ENCODE data around the gene DDX55. TPM values are rescaled to one million over a fixed set of nuclear protein-coding genes. Genes with fewer than 3 reads are reported as not detected.

The DDX55 gene
- total and polyA plus RNA-seq, 12 donors, result 9.8 to 34.7 (median 18.3) TPM

DNA sequence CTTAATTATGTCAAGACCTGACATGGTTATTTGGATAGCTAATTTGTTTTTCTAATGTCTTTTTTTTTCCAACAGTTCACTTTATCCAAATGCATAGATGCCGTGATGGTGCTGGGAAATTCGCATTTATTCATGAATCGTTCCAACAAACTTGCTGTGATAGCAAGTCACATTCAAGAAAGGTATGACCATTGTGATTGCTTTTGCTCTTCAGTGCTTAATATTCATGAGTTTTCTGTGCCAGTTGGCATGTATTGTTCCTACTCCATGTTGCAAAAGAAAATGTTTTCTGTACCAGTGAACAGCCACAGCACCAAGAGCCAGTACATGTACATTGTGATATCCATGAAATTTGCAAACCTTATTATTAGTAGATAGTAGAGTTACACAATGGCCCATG is 43.5 kb downstream of the DDX55 start:
- no peak for DNase-seq
- Histone ChIP-seq H3K27me3 (no peaks in the 10 kb centered on the region), H3K9me3 (replicated peaks in 1 of 3) (no peaks in the 10 kb centered on the region), H3K36me3 (replicated peaks in 1 of 2) (peaks cover 0 to 46% of the 10 kb centered on the region in 2 donors), H3K4me1 (replicated peaks in 1 of 2) (no peaks in the 10 kb centered on the region), H3K27ac (no peak overlapping the region), H3K4me3 (no peak overlapping the region)
- intact Hi-C loops (cut with DNase I), result no loop called here
- TF ChIP-seq, protein P1, sequence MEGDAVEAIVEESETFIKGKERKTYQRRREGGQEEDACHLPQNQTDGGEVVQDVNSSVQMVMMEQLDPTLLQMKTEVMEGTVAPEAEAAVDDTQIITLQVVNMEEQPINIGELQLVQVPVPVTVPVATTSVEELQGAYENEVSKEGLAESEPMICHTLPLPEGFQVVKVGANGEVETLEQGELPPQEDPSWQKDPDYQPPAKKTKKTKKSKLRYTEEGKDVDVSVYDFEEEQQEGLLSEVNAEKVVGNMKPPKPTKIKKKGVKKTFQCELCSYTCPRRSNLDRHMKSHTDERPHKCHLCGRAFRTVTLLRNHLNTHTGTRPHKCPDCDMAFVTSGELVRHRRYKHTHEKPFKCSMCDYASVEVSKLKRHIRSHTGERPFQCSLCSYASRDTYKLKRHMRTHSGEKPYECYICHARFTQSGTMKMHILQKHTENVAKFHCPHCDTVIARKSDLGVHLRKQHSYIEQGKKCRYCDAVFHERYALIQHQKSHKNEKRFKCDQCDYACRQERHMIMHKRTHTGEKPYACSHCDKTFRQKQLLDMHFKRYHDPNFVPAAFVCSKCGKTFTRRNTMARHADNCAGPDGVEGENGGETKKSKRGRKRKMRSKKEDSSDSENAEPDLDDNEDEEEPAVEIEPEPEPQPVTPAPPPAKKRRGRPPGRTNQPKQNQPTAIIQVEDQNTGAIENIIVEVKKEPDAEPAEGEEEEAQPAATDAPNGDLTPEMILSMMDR (IDR thresholded peaks at IDR 0.05), result no peak
- no peak for TF ChIP-seq POLR2A (IDR thresholded peaks at IDR 0.05)
- WGBS, 4 donors, result 89 to 95% (median 95%) methylated on average over 3 of the region's 3 CpGs

DNA sequence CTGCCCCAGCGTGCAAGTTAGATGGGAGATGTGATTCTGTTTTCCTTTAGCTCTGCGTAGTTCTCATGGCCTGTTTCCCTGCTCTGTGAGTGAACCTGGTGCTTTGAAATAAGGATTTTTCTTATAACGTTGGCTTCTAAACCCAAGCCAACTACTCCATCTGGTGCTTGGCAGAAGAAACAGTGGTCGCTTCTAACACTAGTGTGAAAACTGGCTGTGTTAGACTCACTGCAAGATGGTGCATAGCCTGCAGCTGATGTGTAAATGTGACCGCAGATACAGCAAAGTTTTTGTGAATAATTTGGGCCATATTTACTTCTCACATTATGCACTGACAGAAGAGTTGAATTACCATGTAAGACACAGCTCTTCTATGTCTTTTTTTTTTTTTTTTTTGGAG is 44.0 kb downstream of the DDX55 start:
- Histone ChIP-seq H3K27ac (no peak overlapping the region), H3K4me3 (no peak overlapping the region), H3K27me3 (no peaks in the 10 kb centered on the region), H3K36me3 (replicated peaks in 1 of 2) (peaks cover 0 to 49% of the 10 kb centered on the region in 2 donors), H3K4me1 (replicated peaks in 1 of 2) (no peaks in the 10 kb centered on the region), H3K9me3 (replicated peaks in 1 of 3) (no peaks in the 10 kb centered on the region)
- intact Hi-C loops (cut with DNase I), result no loop called here
- no peak for DNase-seq
- WGBS, 4 donors, result 79 to 93% (median 88%) methylated on average over 5 of the region's 5 CpGs
- no peak for TF ChIP-seq POLR2A (IDR thresholded peaks at IDR 0.05)
- TF ChIP-seq, protein P1 (IDR thresholded peaks at IDR 0.05), result no peak

DNA sequence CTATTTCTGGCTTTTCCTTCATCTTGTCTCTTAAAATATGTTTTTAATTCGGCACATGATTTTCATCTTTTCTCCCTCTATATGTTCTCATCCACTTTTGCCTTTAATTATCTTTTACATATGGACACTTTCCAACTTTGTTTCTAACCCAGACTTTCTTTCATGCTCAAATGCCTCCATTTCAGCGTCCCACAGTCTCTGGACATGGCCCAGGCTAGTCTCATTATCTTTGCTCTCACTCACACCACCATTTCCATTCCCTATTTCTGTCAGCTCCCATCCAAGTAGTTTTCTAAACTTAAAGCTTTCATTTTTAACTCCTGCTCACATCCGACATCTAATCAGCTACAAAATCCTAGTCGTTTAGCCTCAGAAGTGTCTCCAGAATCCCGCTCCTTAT is 46.5 kb downstream of the DDX55 start:
- TF ChIP-seq POLR2A (IDR thresholded peaks at IDR 0.05), result no peak
- TF ChIP-seq, protein P1 (IDR thresholded peaks at IDR 0.05), result no peak
- H3K36me3 ChIP-seq (replicated peaks in 1 of 2), result peaks cover 0 to 62% of the 10 kb centered on the region in 2 donors
- H3K27me3 ChIP-seq, result no peaks in the 10 kb centered on the region
- 90 to 95% (median 92%) methylated on average over 5 of the region's 5 CpGs for WGBS, 4 donors
- no peak overlapping the region for H3K27ac ChIP-seq
- no peak for DNase-seq
- H3K4me1 ChIP-seq (replicated peaks in 1 of 2), result no peaks in the 10 kb centered on the region
- intact Hi-C loops (cut with DNase I), result no loop called here
- H3K4me3 ChIP-seq, result no peak overlapping the region
- no peaks in the 10 kb centered on the region for H3K9me3 ChIP-seq (replicated peaks in 1 of 3)

DNA sequence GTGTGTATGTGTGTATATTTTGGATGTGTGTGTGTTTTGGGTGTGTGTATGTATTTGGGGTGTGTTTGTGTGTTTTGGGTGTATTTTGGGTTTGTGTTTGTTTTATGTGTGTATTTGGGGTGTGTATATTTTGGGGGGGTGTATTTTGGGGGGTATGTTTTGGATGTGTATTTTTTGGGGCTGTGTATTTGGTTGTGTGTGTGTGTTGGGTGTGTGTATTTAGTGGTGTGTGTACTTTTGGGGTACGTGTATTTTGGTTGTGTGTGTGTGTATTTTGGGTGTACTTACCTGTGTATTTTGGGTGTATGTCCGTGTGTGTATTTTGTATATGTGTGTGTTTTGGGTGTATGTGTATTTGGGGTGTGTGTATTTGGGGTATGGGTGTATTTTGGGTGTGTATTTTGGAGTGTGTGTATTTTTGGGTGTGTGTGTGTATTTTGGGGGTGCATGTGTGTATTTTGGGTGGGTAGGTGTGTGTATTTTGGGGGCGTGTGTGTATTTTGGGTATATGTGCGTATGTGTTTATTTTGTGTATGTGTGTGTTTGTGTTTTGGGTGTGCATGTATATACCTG is 52.3 kb downstream of the DDX55 start:
- H3K27ac ChIP-seq, result no peak overlapping the region
- no peaks in the 10 kb centered on the region for H3K4me1 ChIP-seq (replicated peaks in 1 of 2)
- no peak overlapping the region for H3K4me3 ChIP-seq
- DNase-seq, result no peak
- peaks cover 0 to 46% of the 10 kb centered on the region in 2 donors for H3K36me3 ChIP-seq (replicated peaks in 1 of 2)
- WGBS, 4 donors, result 92 to 97% (median 95%) methylated on average over 4 of the region's 4 CpGs
- no peaks in the 10 kb centered on the region for H3K9me3 ChIP-seq (replicated peaks in 1 of 3)
- intact Hi-C loops (cut with DNase I), result no loop called here
- no peaks in the 10 kb centered on the region for H3K27me3 ChIP-seq
- TF ChIP-seq, protein P1 (IDR thresholded peaks at IDR 0.05), result no peak
- TF ChIP-seq POLR2A (IDR thresholded peaks at IDR 0.05), result no peak

Measured in adrenal gland (tissue), 12 donors.